ENCODE data around the gene LIMS4.
"Not testable (repeated sequence)": the region's sequence is repeated elsewhere in the genome, so short reads cannot be mapped to it uniquely, and the experiment has no call there.

GRCh38 chr2:110434565-110434964 lies 38.1 kb downstream of the LIMS4 start:
- not testable (repeated sequence) for TF ChIP-seq STAT1 (IDR thresholded peaks at IDR 0.05; ENCODE audit: unreplicated experiment); CREB1 (CRISPR knock-in tag; IDR thresholded peaks at IDR 0.05; ENCODE audit: low read depth); CTCF (conservative IDR thresholded peaks at IDR 0.05; ENCODE audit: low read depth in 2 of 2); JUNB (IDR thresholded peaks at IDR 0.05; ENCODE audit: unreplicated experiment); POLR2AphosphoS5 (IDR thresholded peaks at IDR 0.05; ENCODE audit: low read depth); EZH2phosphoT487 (IDR thresholded peaks at IDR 0.05; ENCODE audit: unreplicated experiment); EZH2 (IDR thresholded peaks at IDR 0.05; ENCODE audit: low read depth, unreplicated experiment); REST (IDR thresholded peaks at IDR 0.05; ENCODE audit: unreplicated experiment); ZNF114 (CRISPR knock-in tag; IDR thresholded peaks at IDR 0.05); ETS1 (IDR thresholded peaks at IDR 0.05); ZNF331 (CRISPR knock-in tag; IDR thresholded peaks at IDR 0.05; ENCODE audit: low read depth); NANOG (IDR thresholded peaks at IDR 0.05; ENCODE audit: borderline replicate concordance); ZNF462 (CRISPR knock-in tag; IDR thresholded peaks at IDR 0.05)
